HG03159 (cell line): ENCODE data around the gene IFT122.
A peak's percentile ranks its signal among the peaks of the same experiment; 100 is the strongest.
"Not testable (repeated sequence)": the region's sequence is repeated elsewhere in the genome, so short reads cannot be mapped to it uniquely, and the experiment has no call there.

ENCODE experiments used
- ATAC-seq: cut with Tn5 transposase; IDR thresholded peaks from one replicate; pipeline ENCODE4 v1.9.1; 2021; ENCODE audit warnings: mild to moderate bottlenecking, moderate library complexity; ENCODE audit not compliant: unreplicated experiment

Gene IFT122

DNA sequence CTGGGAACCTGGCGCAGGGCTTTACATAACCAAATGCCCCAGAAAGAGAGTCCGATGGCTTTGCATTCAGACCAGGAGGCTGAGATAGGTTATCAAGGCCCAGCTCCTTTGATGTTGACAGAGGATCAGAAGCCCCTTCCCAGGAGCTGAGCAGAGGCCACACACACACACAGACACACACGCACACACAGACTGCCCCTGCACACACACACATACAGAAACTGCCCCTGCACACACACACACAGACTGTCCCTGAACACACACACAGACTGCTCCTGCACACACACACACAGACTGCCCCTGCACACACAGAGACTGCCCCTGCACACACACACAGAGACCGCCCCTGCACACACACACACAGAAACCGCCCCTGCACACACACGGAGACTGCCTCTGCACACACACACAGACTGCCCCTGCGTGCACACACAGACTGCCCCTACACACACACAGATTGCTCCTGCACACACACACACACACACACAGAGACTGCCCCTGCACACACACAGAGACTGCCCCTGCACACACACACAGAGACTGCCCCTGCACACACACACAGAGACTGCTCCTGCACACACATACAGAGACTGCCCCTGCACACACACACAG, 75.9 kb downstream of the IFT122 start:
- ATAC-seq = not testable (repeated sequence)

DNA sequence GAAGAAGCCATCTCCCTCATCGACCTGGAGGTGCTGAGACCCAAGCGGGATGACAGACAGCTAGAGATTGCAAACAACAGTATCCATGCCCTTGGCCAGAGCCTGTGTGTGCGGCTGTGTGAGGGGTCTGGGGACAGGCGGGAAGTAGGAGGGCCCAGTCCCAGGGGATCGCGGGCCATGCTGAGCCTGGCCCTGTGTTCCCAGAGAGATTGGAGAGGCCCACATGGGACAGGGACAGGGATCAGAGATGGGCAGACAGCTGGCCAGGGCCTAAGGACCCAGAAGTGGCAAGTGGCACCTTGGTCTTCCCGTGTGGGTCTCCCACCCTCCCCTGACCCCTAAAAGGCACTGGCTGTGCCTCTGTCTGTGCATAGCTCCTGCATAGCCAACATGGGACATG, 77.5 kb downstream of the IFT122 start:
- no peak for ATAC-seq

- no peak for ATAC-seq
Measured at GRCh38 chr3:129518038-129518561, 78.1 kb downstream of the IFT122 start.

GRCh38 chr3:129518581-129518980, 78.6 kb downstream of the IFT122 start:
- no peak for ATAC-seq

DNA sequence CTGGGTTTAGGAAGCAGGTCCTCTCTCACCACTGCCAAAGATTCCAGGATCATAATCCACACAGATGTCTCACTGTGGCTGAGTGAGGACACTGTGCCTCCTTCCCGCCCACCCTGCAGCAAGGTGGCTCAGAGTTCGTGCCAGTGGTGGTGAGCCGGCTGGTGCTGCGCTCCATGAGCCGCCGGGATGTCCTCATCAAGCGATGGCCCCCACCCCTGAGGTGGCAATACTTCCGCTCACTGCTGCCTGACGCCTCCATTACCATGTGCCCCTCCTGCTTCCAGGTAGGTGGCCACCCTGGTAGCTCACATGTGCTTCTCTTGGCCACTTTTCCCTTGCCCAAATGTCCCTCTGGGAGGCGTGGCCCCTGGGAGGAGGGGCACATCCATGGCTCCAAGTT, 79.4 kb downstream of the IFT122 start:
- no peak for ATAC-seq

DNA sequence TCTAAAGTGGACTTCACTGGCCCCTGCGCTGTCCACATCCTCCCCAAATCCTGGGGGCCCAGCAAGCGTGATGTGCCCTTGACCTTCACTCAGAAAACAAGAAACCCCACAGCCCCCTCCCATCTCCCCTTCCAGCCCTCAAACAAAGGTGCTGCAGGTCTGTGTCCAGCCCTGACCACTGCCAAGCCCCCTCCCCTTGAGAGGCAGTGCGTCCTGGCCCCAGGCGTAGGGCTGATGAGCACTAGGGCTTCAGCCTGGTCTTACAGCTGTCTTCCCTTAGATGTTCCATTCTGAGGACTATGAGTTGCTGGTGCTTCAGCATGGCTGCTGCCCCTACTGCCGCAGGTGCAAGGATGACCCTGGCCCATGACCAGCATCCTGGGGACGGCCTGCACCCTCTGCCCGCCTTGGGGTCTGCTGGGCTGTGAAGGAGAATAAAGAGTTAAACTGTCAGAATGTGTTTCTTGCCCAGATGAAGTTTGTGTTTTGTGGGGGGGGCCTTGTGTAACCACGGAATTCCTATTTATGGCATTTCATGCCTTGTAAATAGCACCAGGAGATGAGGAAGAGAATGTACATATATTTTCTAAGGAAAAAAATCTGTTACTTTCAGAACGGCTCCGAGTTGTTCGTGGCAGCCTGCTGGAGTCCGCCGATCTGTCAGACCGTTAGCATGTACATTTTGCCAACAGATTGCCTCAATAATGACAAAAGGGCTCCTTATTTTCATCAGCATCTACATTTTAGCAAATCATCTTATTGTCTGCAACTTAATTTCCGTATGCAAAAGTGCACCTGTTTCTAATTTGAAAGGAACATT, 80.1 kb downstream of the IFT122 start:
- no peak for ATAC-seq

- no peak for ATAC-seq
Measured at GRCh38 chr3:129520960-129521359, 80.9 kb downstream of the IFT122 start.

DNA sequence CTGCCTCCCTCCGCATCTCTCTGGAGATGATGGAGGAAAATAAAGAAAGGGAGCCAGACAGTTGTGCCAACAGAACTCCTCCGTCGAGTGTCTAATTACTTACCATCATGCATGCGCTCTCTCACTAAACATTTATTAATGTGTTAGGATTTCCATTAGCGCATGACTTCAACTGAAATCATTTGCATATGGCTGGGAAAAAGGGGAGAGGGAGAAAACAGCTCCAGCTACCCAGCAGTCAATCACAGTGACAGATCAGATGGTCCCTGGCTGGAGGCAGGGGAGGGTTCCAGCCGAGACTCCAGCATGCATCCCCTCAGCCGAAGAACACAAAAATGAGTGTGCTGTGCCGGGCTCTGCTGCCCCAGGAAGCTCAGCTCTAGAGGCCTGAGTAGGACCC, 81.6 kb downstream of the IFT122 start:
- no peak for ATAC-seq

DNA sequence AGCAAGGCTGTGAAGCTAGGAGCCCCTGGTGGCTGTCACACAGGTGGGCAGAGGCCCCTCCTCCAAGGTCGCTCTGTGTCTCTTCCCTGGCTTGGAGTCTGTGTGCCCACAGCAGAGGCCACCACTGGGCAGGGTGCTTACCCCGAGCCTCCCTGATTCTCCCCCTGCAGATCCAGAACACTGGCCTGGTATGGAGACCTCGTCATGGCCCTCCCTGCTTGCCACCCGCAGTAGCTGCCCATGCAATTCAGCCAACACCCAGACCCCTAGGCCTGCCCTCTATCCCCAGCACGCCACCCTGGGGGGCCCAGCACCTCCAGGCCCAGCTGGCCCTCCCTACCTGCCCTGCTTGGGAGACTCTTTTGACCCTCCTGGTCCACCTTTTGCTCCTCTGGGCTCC, 82.9 kb downstream of the IFT122 start:
- no peak for ATAC-seq

DNA sequence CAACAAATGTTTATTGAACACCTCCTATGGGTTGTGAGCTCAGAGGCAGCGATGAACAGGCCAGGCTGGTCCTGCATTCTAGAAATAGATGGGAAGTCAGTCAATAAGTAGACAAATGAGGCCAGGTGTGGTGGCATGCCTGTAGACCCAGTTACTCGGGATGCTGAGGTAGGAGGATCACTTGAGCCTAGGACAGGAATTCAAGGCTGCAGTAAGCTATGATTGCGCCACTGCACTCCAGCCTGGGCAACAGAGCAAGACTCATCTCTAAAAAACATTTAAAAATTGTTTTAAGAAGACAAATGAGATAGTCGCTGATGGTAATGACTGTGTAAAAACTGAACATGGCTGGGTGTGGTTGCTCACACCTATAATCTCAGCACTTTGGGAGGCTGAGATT, 84.1 kb downstream of the IFT122 start:
- ATAC-seq = no peak

- no peak for ATAC-seq
Measured at GRCh38 chr3:129525341-129525968, 85.4 kb downstream of the IFT122 start.

DNA sequence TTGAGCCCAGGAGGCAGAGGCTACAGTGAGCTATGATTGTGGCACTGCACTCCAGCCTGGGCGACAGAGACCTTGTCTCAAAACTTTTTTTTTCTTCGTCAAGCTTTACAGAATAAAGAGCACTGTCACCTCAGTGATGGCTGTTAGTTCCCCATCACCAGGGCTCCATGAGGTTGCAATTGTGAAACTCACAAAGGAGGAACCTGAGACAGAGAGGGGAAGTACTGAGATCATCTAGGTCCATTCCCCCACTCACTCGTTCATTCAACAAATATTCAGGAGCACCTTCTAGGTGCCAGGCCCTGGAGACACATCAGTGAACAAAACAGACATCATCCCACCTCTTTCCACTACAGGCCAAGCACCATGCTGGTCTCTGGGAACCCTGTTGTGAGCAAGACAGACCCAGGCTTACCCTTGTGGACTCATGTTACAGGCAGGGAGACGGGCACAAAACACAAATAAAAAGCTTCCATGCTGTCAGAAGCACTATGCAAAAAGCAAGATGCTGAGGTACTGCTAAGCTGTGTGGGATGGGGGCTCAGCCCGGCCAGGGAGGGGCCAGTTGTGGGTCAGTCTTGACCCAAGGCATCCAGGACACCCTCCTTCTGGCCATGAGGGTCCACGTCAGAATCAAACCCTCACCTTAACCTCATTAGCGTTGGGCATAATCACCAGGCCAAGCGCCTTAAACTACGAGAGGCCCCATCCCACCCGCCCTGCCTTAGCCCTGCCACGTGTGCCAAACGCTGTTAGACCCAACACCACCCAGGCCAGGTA, 86.3 kb downstream of the IFT122 start:
- peak; percentile 93 for ATAC-seq

DNA sequence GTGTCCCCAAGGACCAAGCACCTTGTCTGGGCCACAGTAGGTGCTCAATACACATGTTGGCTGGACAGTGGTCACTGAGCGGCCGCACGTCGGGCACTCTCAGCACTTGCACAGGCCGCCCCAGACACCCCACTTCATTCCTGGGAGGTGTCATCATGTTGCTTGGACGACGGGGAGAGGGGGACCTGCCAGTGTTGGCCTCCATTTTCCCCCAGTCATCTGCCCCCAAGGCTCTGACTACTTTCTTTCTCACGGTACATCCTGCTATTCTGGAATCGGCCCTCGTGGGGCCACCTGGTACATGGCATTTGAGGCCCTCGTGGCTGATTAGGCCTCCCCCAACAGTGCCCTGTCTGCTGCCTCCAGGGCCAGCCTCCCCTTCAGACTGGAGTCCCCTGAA, 87.2 kb downstream of the IFT122 start:
- no peak for ATAC-seq

- no peak for ATAC-seq
Measured at GRCh38 chr3:129528589-129529100, 88.6 kb downstream of the IFT122 start, which contains the start of gene RHO. Gene RHO (plus strand): TSS chr3:129528639. CDS start chr3:129528734, 95 bp downstream.

- no peak for ATAC-seq
Measured at GRCh38 chr3:129529436-129530210, 89.6 kb downstream of the IFT122 start.

DNA sequence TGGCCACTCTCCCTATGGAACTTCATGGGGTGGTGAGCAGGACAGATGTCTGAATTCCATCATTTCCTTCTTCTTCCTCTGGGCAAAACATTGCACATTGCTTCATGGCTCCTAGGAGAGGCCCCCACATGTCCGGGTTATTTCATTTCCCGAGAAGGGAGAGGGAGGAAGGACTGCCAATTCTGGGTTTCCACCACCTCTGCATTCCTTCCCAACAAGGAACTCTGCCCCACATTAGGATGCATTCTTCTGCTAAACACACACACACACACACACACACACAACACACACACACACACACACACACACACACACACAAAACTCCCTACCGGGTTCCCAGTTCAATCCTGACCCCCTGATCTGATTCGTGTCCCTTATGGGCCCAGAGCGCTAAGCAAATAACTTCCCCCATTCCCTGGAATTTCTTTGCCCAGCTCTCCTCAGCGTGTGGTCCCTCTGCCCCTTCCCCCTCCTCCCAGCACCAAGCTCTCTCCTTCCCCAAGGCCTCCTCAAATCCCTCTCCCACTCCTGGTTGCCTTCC, 90.3 kb downstream of the IFT122 start:
- ATAC-seq = no peak

DNA sequence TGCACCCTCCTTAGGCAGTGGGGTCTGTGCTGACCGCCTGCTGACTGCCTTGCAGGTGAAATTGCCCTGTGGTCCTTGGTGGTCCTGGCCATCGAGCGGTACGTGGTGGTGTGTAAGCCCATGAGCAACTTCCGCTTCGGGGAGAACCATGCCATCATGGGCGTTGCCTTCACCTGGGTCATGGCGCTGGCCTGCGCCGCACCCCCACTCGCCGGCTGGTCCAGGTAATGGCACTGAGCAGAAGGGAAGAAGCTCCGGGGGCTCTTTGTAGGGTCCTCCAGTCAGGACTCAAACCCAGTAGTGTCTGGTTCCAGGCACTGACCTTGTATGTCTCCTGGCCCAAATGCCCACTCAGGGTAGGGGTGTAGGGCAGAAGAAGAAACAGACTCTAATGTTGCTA, 90.8 kb downstream of the IFT122 start:
- ATAC-seq = no peak

GRCh38 chr3:129531699-129532098, 91.7 kb downstream of the IFT122 start:
- no peak for ATAC-seq

GRCh38 chr3:129532261-129532660, 92.2 kb downstream of the IFT122 start:
- no peak for ATAC-seq

- no peak for ATAC-seq
Measured at GRCh38 chr3:129533406-129533805, 93.4 kb downstream of the IFT122 start.
